Right cardiac atrium (tissue), 5 donors: Measurements from ENCODE around the gene PLEKHA4. TPM values are rescaled to one million over a fixed set of nuclear protein-coding genes. Genes with fewer than 3 reads are reported as not detected.
"Not testable (repeated sequence)": the region's sequence is repeated elsewhere in the genome, so short reads cannot be mapped to it uniquely, and the experiment has no call there.

Experiments used
- ATAC-seq, 2 donors: fragments of 200-7000 bp; cut with Tn5 transposase; one replicate each; pipeline versions ENCODE4 v1.8.0 to v1.9.1; 2020; ENCODE audit warnings: moderate library complexity in 2 of 2, mild to moderate bottlenecking in 1 of 2
- DNase-seq, 3 donors: peaks; one replicate each; pipeline ENCODE4 v3.0.0-alpha.2; 2020
- H3K27ac ChIP-seq: one replicate; pipeline ENCODE4 v1.5.1; 2013; ENCODE audit warnings: mild to moderate bottlenecking, low read length, control low read depth, moderate library complexity
- H3K27me3 ChIP-seq: one replicate; pipeline ENCODE4 v1.6.1; 2013; ENCODE audit not compliant: control insufficient read depth, insufficient read depth
- H3K4me1 ChIP-seq: one replicate; pipeline ENCODE4 v1.6.1; 2013; ENCODE audit warnings: low read length; ENCODE audit not compliant: control insufficient read depth, insufficient read depth
- H3K4me3 ChIP-seq: one replicate; pipeline ENCODE4 v1.5.1; 2013; ENCODE audit warnings: low read length, control low read depth
- H3K9me3 ChIP-seq: one replicate; pipeline ENCODE4 v1.6.1; 2013; ENCODE audit warnings: low read length; ENCODE audit not compliant: control insufficient read depth
- WGBS: extraction: QIAGEN DNeasy Blood & Tissue Kit; methylation state at CpG from one replicate; pipeline ENCODE4 v1.1.7; 2013; 5-methylcytosine and 5-hydroxymethylcytosine counted together
- intact Hi-C, 4 donors: fragments of 100-400 bp; cut with DNase I; formaldehyde crosslinking; loops; one replicate each; pipeline versions ENCODE4 v1.11.0 to v1.14.0; 2022 to 2023
- polyA plus RNA-seq: library from polyadenylated mRNA; stranded (reverse); fragments of 200-250 nt; gene quantifications from one replicate; pipeline ENCODE4 v1.2.3, GENCODE V29; 2013
- total RNA-seq, 4 donors: library from RNA; stranded (reverse); fragmentation: NEBNext Ultra II Directional; extraction: Animal tissue kit (Norgen Biotek cat#: 25700); gene quantifications; one replicate each; pipeline ENCODE4 v1.2.1, GENCODE V29; 2021
- donor health status: healthy with polysubstance abuse.
- donor health status: DM: no; HTN: yes; CAD: no.
- donor health status: DM: no; HTN: no; CAD: no.
- donor health status: DM: no; HTN: yes; CAD: no; lungs with severe emphysema.
- donor health status: DM: yes; HTN: yes; CAD: no.

The PLEKHA4 gene
- total and polyA plus RNA-seq, 5 donors = 32.0 to 50.2 (median 38.2) TPM

GRCh38 chr19:48797103-48797502 lies 71.3 kb downstream of the PLEKHA4 start:
- no peaks in the 10 kb centered on the region for H3K4me1 ChIP-seq
- no peak overlapping the region for H3K27ac ChIP-seq

GRCh38 chr19:48796298-48797083 lies 71.9 kb downstream of the PLEKHA4 start:
- 89% methylated on average over 20 of the region's 20 CpGs for WGBS
- Histone ChIP-seq H3K27me3 (no peaks in the 10 kb centered on the region), H3K4me3 (no peak overlapping the region), H3K9me3 (no peaks in the 10 kb centered on the region), H3K27ac (peak overlapping the region; percentile 89), H3K4me1 (no peaks in the 10 kb centered on the region)
- intact Hi-C loops = loop anchor here (2.0 to 10.0 kb wide), 3 partner anchors 18 to 178 kb away; partner anchors contain the start of gene HSD17B14 (in 2 of the 4)
- ATAC-seq (no peak), DNase-seq (peak in 1 of 3 donors; percentile 48)

More at GRCh38 chr19:48797103-48797502, 71.3 kb downstream of the PLEKHA4 start:
- DNase-seq (no peak), ATAC-seq (no peak)
- no peak overlapping the region for H3K4me3 ChIP-seq
- 90% methylated on average over 7 of the region's 7 CpGs for WGBS
- H3K27me3 ChIP-seq = no peaks in the 10 kb centered on the region
- intact Hi-C loops = loop anchor here (2.0 to 10.0 kb wide), 3 partner anchors 18 to 178 kb away; partner anchors contain the start of gene HSD17B14 (in 2 of the 4)
- no peaks in the 10 kb centered on the region for H3K9me3 ChIP-seq

GRCh38 chr19:48795685-48796070 lies 72.7 kb downstream of the PLEKHA4 start:
- Histone ChIP-seq H3K4me1 (no peaks in the 10 kb centered on the region), H3K4me3 (no peak overlapping the region), H3K9me3 (no peaks in the 10 kb centered on the region), H3K27ac (peak overlapping the region; percentile 89), H3K27me3 (no peaks in the 10 kb centered on the region)
- 39% methylated on average over 2 of the region's 2 CpGs for WGBS
- peak; percentile 67 to 77 for ATAC-seq
- DNase-seq = peak; percentile 73 to 84 (median 79)
- intact Hi-C loops = loop anchor here (2.0 to 10.0 kb wide), 4 partner anchors 19 to 179 kb away; partner anchors contain the start of gene HSD17B14 (in 4 of the 4)

GRCh38 chr19:48795055-48795684 lies 73.2 kb downstream of the PLEKHA4 start:
- Histone ChIP-seq H3K9me3 (no peaks in the 10 kb centered on the region), H3K27ac (peak overlapping the region; percentile 89), H3K4me3 (peak overlapping the region; percentile 61), H3K27me3 (no peaks in the 10 kb centered on the region), H3K4me1 (no peaks in the 10 kb centered on the region)
- ATAC-seq (peak; percentile 98), DNase-seq (peak; percentile 94 to 97 (median 96))
- 2% methylated on average over 38 of the region's 38 CpGs for WGBS
- intact Hi-C loops = loop anchor here (2.0 to 10.0 kb wide), 3 partner anchors 42 to 180 kb away; partner anchors contain the start of gene HSD17B14 (in 4 of the 4)

GRCh38 chr19:48794291-48794690 lies 74.1 kb downstream of the PLEKHA4 start:
- Histone ChIP-seq H3K27me3 (no peaks in the 10 kb centered on the region), H3K9me3 (no peaks in the 10 kb centered on the region), H3K4me3 (no peak overlapping the region), H3K4me1 (no peaks in the 10 kb centered on the region), H3K27ac (no peak overlapping the region)
- no peak for DNase-seq
- intact Hi-C loops = loop anchor here in 3 of 4 donors (2.0 to 10.0 kb wide), 3 partner anchors 43 to 181 kb away; partner anchors contain the start of genes HSD17B14 (in 2 of the 3) and FTL (in 1 of the 3)
- 80% methylated on average over 6 of the region's 6 CpGs for WGBS
- ATAC-seq = no peak

GRCh38 chr19:48793271-48793670 lies 75.1 kb downstream of the PLEKHA4 start:
- H3K4me1 ChIP-seq = no peaks in the 10 kb centered on the region
- DNase-seq = peak in 1 of 3 donors; percentile 11
- H3K4me3 ChIP-seq = no peak overlapping the region
- no peak overlapping the region for H3K27ac ChIP-seq
- intact Hi-C loops = loop anchor here in 3 of 4 donors (5.0 to 10.0 kb wide), 2 partner anchors 174 to 182 kb away; partner anchors contain the start of gene FTL (in 1 of the 3)
- no peaks in the 10 kb centered on the region for H3K9me3 ChIP-seq
- no peaks in the 10 kb centered on the region for H3K27me3 ChIP-seq
- ATAC-seq = no peak
- 77% methylated on average over 8 of the region's 8 CpGs for WGBS

- H3K4me1 ChIP-seq, H3K27me3 ChIP-seq, H3K9me3 ChIP-seq, H3K27ac ChIP-seq, H3K4me3 ChIP-seq, ATAC-seq: not testable (repeated sequence)
- intact Hi-C loops = loop anchor here in 1 of 4 donors (5.0 kb wide), 1 partner anchor 55 kb away; no protein-coding TSS in a partner anchor
- 91% methylated on average over 9 of the region's 9 CpGs for WGBS
- peak in 1 of 3 donors; percentile 12 for DNase-seq
These were observed 81.1 kb downstream of the PLEKHA4 start for GRCh38 chr19:48787331-48787730.

Other genes starting within 250 kb of the PLEKHA4 start
Only the 30 nearest of the 32 such genes appear.
- 10 to 100 TPM in 3 of 4 donors, 1 to 10 TPM in 1; 2.8 to 16.9 (median 14.7) TPM for gene DBP, start 231.2 kb downstream of the PLEKHA4 start, total RNA-seq
- 9.5 TPM for gene DBP, start 231.2 kb downstream of the PLEKHA4 start, polyA plus RNA-seq
- gene CA11, start 222.4 kb downstream of the PLEKHA4 start, total RNA-seq = 10 to 100 TPM in 3 of 4 donors, 1 to 10 TPM in 1; 8.6 to 16.5 (median 13.2) TPM
- 16.6 TPM for gene CA11, start 222.4 kb downstream of the PLEKHA4 start, polyA plus RNA-seq
- gene NTN5, start 195.6 kb downstream of the PLEKHA4 start, total RNA-seq = under 1 TPM; 0.19 to 0.94 (median 0.57) TPM
- 0.14 TPM for gene NTN5, start 195.6 kb downstream of the PLEKHA4 start, polyA plus RNA-seq
- gene FUT2, start 172.6 kb downstream of the PLEKHA4 start, total RNA-seq = not detected
- 0.09 TPM for gene FUT2, start 172.6 kb downstream of the PLEKHA4 start, polyA plus RNA-seq
- gene MAMSTR, start 148.9 kb downstream of the PLEKHA4 start, total RNA-seq = 1 to 10 TPM; 1.6 to 5.7 (median 3.5) TPM
- gene MAMSTR, start 148.9 kb downstream of the PLEKHA4 start, polyA plus RNA-seq = 4.0 TPM
- 10 to 100 TPM; 13.8 to 19.6 (median 17.5) TPM for gene RASIP1, start 128.0 kb downstream of the PLEKHA4 start, total RNA-seq
- 20.4 TPM for gene RASIP1, start 128.0 kb downstream of the PLEKHA4 start, polyA plus RNA-seq
- gene IZUMO1, start 121.7 kb downstream of the PLEKHA4 start, total RNA-seq = under 1 TPM; 0.18 to 0.54 (median 0.38) TPM
- 0.34 TPM for gene IZUMO1, start 121.7 kb downstream of the PLEKHA4 start, polyA plus RNA-seq
- gene FUT1, start 116.0 kb downstream of the PLEKHA4 start, total RNA-seq = 1 to 10 TPM; 2.2 to 4.0 (median 2.6) TPM
- gene FUT1, start 116.0 kb downstream of the PLEKHA4 start, polyA plus RNA-seq = 3.0 TPM
- not detected for gene FGF21, start 113.1 kb downstream of the PLEKHA4 start, total RNA-seq
- not detected for gene FGF21, start 113.1 kb downstream of the PLEKHA4 start, polyA plus RNA-seq
- 10 to 100 TPM; 24.6 to 46.7 (median 37.9) TPM for gene BCAT2, start 57.6 kb downstream of the PLEKHA4 start, total RNA-seq
- gene BCAT2, start 57.6 kb downstream of the PLEKHA4 start, polyA plus RNA-seq = 39.7 TPM
- gene HSD17B14, start 32.1 kb downstream of the PLEKHA4 start, total RNA-seq = 1 to 10 TPM; 4.0 to 7.6 (median 5.5) TPM
- 4.0 TPM for gene HSD17B14, start 32.1 kb downstream of the PLEKHA4 start, polyA plus RNA-seq
- gene PPP1R15A, start 3.8 kb upstream of the PLEKHA4 start, total RNA-seq = 10 to 100 TPM; 60.8 to 80.2 (median 70.9) TPM
- gene PPP1R15A, start 3.8 kb upstream of the PLEKHA4 start, polyA plus RNA-seq = 156 TPM
- 1 to 10 TPM in 1 of 4 donors, under 1 TPM in 2, not detected in 1; 0.40 to 1.4 (median 0.46) TPM for gene TULP2, start 30.1 kb upstream of the PLEKHA4 start, total RNA-seq
- gene TULP2, start 30.1 kb upstream of the PLEKHA4 start, polyA plus RNA-seq = 0.07 TPM
- gene NUCB1, start 31.7 kb upstream of the PLEKHA4 start, total RNA-seq = 100 to 1,000 TPM; 275 to 327 (median 307) TPM
- gene NUCB1, start 31.7 kb upstream of the PLEKHA4 start, polyA plus RNA-seq = 213 TPM
- gene DHDH, start 65.1 kb upstream of the PLEKHA4 start, total RNA-seq = under 1 TPM in 1 of 4 donors, not detected in 3; 0.31 TPM
- not detected for gene DHDH, start 65.1 kb upstream of the PLEKHA4 start, polyA plus RNA-seq
- gene BAX, start 86.3 kb upstream of the PLEKHA4 start, total RNA-seq = 10 to 100 TPM; 23.8 to 34.6 (median 30.4) TPM
- gene BAX, start 86.3 kb upstream of the PLEKHA4 start, polyA plus RNA-seq = 24.4 TPM
- gene FTL, start 96.7 kb upstream of the PLEKHA4 start, total RNA-seq = 1,000 to 10,000 TPM; 1,459 to 1,840 (median 1,541) TPM
- 1,675 TPM for gene FTL, start 96.7 kb upstream of the PLEKHA4 start, polyA plus RNA-seq
- 10 to 100 TPM; 62.7 to 95.9 (median 89.0) TPM for gene GYS1, start 124.7 kb upstream of the PLEKHA4 start, total RNA-seq
- gene GYS1, start 124.7 kb upstream of the PLEKHA4 start, polyA plus RNA-seq = 61.4 TPM
- 10 to 100 TPM; 39.4 to 47.3 (median 45.4) TPM for gene RUVBL2, start 125.3 kb upstream of the PLEKHA4 start, total RNA-seq
- gene RUVBL2, start 125.3 kb upstream of the PLEKHA4 start, polyA plus RNA-seq = 54.5 TPM
- gene LHB, start 148.5 kb upstream of the PLEKHA4 start, total RNA-seq = not detected
- not detected for gene LHB, start 148.5 kb upstream of the PLEKHA4 start, polyA plus RNA-seq
- gene CGB3, start 155.7 kb upstream of the PLEKHA4 start, total RNA-seq = not detected
- not detected for gene CGB3, start 155.7 kb upstream of the PLEKHA4 start, polyA plus RNA-seq
- gene CGB2, start 163.3 kb upstream of the PLEKHA4 start, total RNA-seq = not detected
- not detected for gene CGB2, start 163.3 kb upstream of the PLEKHA4 start, polyA plus RNA-seq
- gene CGB1, start 168.3 kb upstream of the PLEKHA4 start, total RNA-seq = not detected
- not detected for gene CGB1, start 168.3 kb upstream of the PLEKHA4 start, polyA plus RNA-seq
- gene CGB5, start 175.2 kb upstream of the PLEKHA4 start, total RNA-seq = not detected
- not detected for gene CGB5, start 175.2 kb upstream of the PLEKHA4 start, polyA plus RNA-seq
- gene CGB8, start 180.5 kb upstream of the PLEKHA4 start, total RNA-seq = not detected
- gene CGB8, start 180.5 kb upstream of the PLEKHA4 start, polyA plus RNA-seq = not detected
- under 1 TPM in 1 of 4 donors, not detected in 3; 0.26 TPM for gene CGB7, start 189.1 kb upstream of the PLEKHA4 start, total RNA-seq
- gene CGB7, start 189.1 kb upstream of the PLEKHA4 start, polyA plus RNA-seq = 0.07 TPM
- gene NTF4, start 196.2 kb upstream of the PLEKHA4 start, total RNA-seq = under 1 TPM in 3 of 4 donors, not detected in 1; 0.37 to 0.53 (median 0.41) TPM
- 2.2 TPM for gene NTF4, start 196.2 kb upstream of the PLEKHA4 start, polyA plus RNA-seq
- 1 to 10 TPM; 1.2 to 1.5 (median 1.4) TPM for gene KCNA7, start 204.1 kb upstream of the PLEKHA4 start, total RNA-seq
- 2.8 TPM for gene KCNA7, start 204.1 kb upstream of the PLEKHA4 start, polyA plus RNA-seq
- gene SNRNP70, start 216.8 kb upstream of the PLEKHA4 start, total RNA-seq = 100 to 1,000 TPM; 117 to 146 (median 132) TPM
- 144 TPM for gene SNRNP70, start 216.8 kb upstream of the PLEKHA4 start, polyA plus RNA-seq
- 10 to 100 TPM; 18.0 to 23.6 (median 19.7) TPM for gene LIN7B, start 245.8 kb upstream of the PLEKHA4 start, total RNA-seq
- gene LIN7B, start 245.8 kb upstream of the PLEKHA4 start, polyA plus RNA-seq = 33.4 TPM